ENCODE data around the gene CCDC47. TPM values are rescaled to one million over a fixed set of nuclear protein-coding genes. Genes with fewer than 3 reads are reported as not detected.

The CCDC47 gene
- polyA plus RNA-seq, 1 donor (not counting 4 experiments of a cell fraction or from before 2014, with no cell fraction given) = 86.4 TPM

DNA sequence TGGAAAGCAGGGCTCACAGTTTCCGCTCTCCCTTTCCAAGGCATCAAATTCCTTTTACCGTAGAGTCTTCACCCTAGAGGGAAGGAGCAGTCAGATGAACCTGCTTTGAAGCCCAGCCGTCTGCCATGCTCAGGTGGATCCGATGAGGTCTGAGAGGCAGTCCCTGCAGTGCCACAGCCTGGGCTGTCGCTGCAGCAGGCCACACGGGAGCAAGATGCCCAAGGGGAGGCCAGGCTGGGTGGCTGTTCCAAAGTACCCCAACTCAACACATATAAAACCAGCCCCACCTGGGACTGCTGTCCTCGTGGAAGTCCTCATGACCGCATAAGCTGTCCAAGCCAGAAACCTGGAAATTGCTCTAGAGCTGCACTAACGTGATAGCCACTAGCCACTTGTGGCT is 68.6 kb downstream of the CCDC47 start:
- no peaks in the 10 kb centered on the region for H3K27me3 ChIP-seq (ENCODE audit: control insufficient read depth, extremely low read depth, insufficient read depth, low read length)
- no peaks in the 10 kb centered on the region for H3K9me3 ChIP-seq (ENCODE audit: control insufficient read depth, low read depth, low read length)
- no peak overlapping the region for H2AFZ ChIP-seq (ENCODE audit: control insufficient read depth, low read length)
- dilution Hi-C loops (cut with MboI; ENCODE audit: extremely low pct_ligation_motif_present, low sequenced_read_pairs) = no loop called here
- no peaks in the 10 kb centered on the region for H4K20me1 ChIP-seq (ENCODE audit: control insufficient read depth, extremely low read depth, insufficient read depth, low read length)
- FAIRE-seq = no peak
- no peak for DNase-seq (ENCODE audit: low read depth, low spot score)
- no peaks in the 10 kb centered on the region for H3K9me1 ChIP-seq (ENCODE audit: control insufficient read depth, extremely low read depth, insufficient read depth, low read length)
- H3K9ac ChIP-seq (ENCODE audit: control insufficient read depth, extremely low read depth, insufficient read depth, low read length) = no peak overlapping the region
- H3K4me3 ChIP-seq (ENCODE audit: control insufficient read depth in 2 of 3, extremely low read depth in 1 of 3, insufficient read depth in 2 of 3, low read depth in 1 of 3, low read length in 3 of 3) = no peak overlapping the region
- H3K4me2 ChIP-seq (ENCODE audit: control insufficient read depth, extremely low read depth, insufficient read depth, low read depth, low read length) = no peak overlapping the region
- no peaks in the 10 kb centered on the region for H3K4me1 ChIP-seq (ENCODE audit: control insufficient read depth, extremely low read depth, insufficient read depth, low read length)
- H3K79me2 ChIP-seq (ENCODE audit: control insufficient read depth, insufficient read depth, low read length) = no peaks in the 10 kb centered on the region
- no peak overlapping the region for H3K27ac ChIP-seq (ENCODE audit: control insufficient read depth, insufficient read depth, low read length)
- no peak for TF ChIP-seq EZH2 (IDR thresholded peaks at IDR 0.05; ENCODE audit: low read length)
- no peak for TF ChIP-seq CTCF (optimal IDR thresholded peaks at IDR 0.05 in 1 of 3, IDR thresholded peaks at IDR 0.05 in 1 of 3, conservative IDR thresholded peaks at IDR 0.05 in 1 of 3; ENCODE audit: extremely low read depth in 1 of 3, insufficient read depth in 2 of 3, low read length in 3 of 3)
- peaks cover 0 to 25% of the 10 kb centered on the region in 2 experiments for H3K36me3 ChIP-seq (ENCODE audit: control insufficient read depth in 2 of 2, extremely low read depth in 1 of 2, insufficient read depth in 2 of 2, low read length in 2 of 2)

GRCh38 chr17:63704259-63704576 is 69.2 kb downstream of the CCDC47 start:
- FAIRE-seq (no peak), DNase-seq (ENCODE audit: low read depth, low spot score) (no peak)
- Histone ChIP-seq H3K36me3 (ENCODE audit: control insufficient read depth in 2 of 2, extremely low read depth in 1 of 2, insufficient read depth in 2 of 2, low read length in 2 of 2) (peaks cover 0 to 21% of the 10 kb centered on the region in 2 experiments), H3K4me2 (ENCODE audit: control insufficient read depth, extremely low read depth, insufficient read depth, low read depth, low read length) (no peak overlapping the region), H3K79me2 (ENCODE audit: control insufficient read depth, insufficient read depth, low read length) (no peaks in the 10 kb centered on the region), H3K9me1 (ENCODE audit: control insufficient read depth, extremely low read depth, insufficient read depth, low read length) (no peaks in the 10 kb centered on the region), H3K9me3 (ENCODE audit: control insufficient read depth, low read depth, low read length) (no peaks in the 10 kb centered on the region), H3K27ac (ENCODE audit: control insufficient read depth, insufficient read depth, low read length) (no peak overlapping the region), H4K20me1 (ENCODE audit: control insufficient read depth, extremely low read depth, insufficient read depth, low read length) (no peaks in the 10 kb centered on the region), H2AFZ (ENCODE audit: control insufficient read depth, low read length) (no peak overlapping the region), H3K4me3 (ENCODE audit: control insufficient read depth in 2 of 3, extremely low read depth in 1 of 3, insufficient read depth in 2 of 3, low read depth in 1 of 3, low read length in 3 of 3) (no peak overlapping the region), H3K9ac (ENCODE audit: control insufficient read depth, extremely low read depth, insufficient read depth, low read length) (no peak overlapping the region), H3K4me1 (ENCODE audit: control insufficient read depth, extremely low read depth, insufficient read depth, low read length) (no peaks in the 10 kb centered on the region), H3K27me3 (ENCODE audit: control insufficient read depth, extremely low read depth, insufficient read depth, low read length) (no peaks in the 10 kb centered on the region)
- TF ChIP-seq EZH2 (IDR thresholded peaks at IDR 0.05; ENCODE audit: low read length) = no peak
- no peak for TF ChIP-seq CTCF (optimal IDR thresholded peaks at IDR 0.05 in 1 of 3, IDR thresholded peaks at IDR 0.05 in 1 of 3, conservative IDR thresholded peaks at IDR 0.05 in 1 of 3; ENCODE audit: extremely low read depth in 1 of 3, insufficient read depth in 2 of 3, low read length in 3 of 3)
- dilution Hi-C loops (cut with MboI; ENCODE audit: extremely low pct_ligation_motif_present, low sequenced_read_pairs) = no loop called here
